GM13976 (cell line): ENCODE data around the gene MXD4.
"Not testable (repeated sequence)": the region's sequence is repeated elsewhere in the genome, so short reads cannot be mapped to it uniquely, and the experiment has no call there.

Source experiments
- DNase-seq: peaks from one replicate; pipeline ENCODE4 v3.0.0; 2012; ENCODE audit warnings: low spot score
- CTCF ChIP-seq: IDR thresholded peaks from 2 replicates; pipeline ENCODE4 v1.5.1; 2012; ENCODE audit warnings: borderline replicate concordance, mild to moderate bottlenecking; ENCODE audit not compliant: insufficient read depth; ENCODE audit errors: extremely low read depth, missing control alignments, control extremely low read depth
- in situ Hi-C: fragments of 300-500 bp; cut with MboI; formaldehyde crosslinking; loops from one replicate; pipeline ENCODE4 v1.12.0; 2022; ENCODE audit warnings: low sequenced_read_pairs, mixed read lengths, inconsistent platforms; ENCODE audit not compliant: unreplicated experiment

Gene MXD4

GRCh38 chr4:2241003-2241402 lies 20.9 kb downstream of the MXD4 start:
- TF ChIP-seq CTCF = no peak
- in situ Hi-C loops = no loop called here
- DNase-seq = no peak

- in situ Hi-C loops = no loop called here
- no peak for DNase-seq
- no peak for TF ChIP-seq CTCF
These were observed 24.8 kb downstream of the MXD4 start for GRCh38 chr4:2236944-2237666.

GRCh38 chr4:2231082-2231481 lies 30.8 kb downstream of the MXD4 start:
- in situ Hi-C loops = no loop called here
- TF ChIP-seq CTCF = no peak
- no peak for DNase-seq

- in situ Hi-C loops = no loop called here
- TF ChIP-seq CTCF = no peak
- DNase-seq = no peak
These were observed 35.6 kb downstream of the MXD4 start for GRCh38 chr4:2226261-2226660.

- DNase-seq = no peak
- no peak for TF ChIP-seq CTCF
- in situ Hi-C loops = no loop called here
These were observed 39.1 kb downstream of the MXD4 start for GRCh38 chr4:2222838-2223237.

- in situ Hi-C loops, DNase-seq: not testable (repeated sequence)
These were observed 40.5 kb downstream of the MXD4 start for GRCh38 chr4:2221378-2221777.

- in situ Hi-C loops = no loop called here
- peak; percentile 62 for DNase-seq
- peak; percentile 96 for TF ChIP-seq CTCF
These were observed 41.8 kb downstream of the MXD4 start for GRCh38 chr4:2220016-2220630.
